ENCODE data around the gene SFRP5. TPM values are rescaled to one million over a fixed set of nuclear protein-coding genes. Genes with fewer than 3 reads are reported as not detected.

Gene SFRP5
- total RNA-seq, 1 donor from 2014 or later: 0.16 TPM

DNA sequence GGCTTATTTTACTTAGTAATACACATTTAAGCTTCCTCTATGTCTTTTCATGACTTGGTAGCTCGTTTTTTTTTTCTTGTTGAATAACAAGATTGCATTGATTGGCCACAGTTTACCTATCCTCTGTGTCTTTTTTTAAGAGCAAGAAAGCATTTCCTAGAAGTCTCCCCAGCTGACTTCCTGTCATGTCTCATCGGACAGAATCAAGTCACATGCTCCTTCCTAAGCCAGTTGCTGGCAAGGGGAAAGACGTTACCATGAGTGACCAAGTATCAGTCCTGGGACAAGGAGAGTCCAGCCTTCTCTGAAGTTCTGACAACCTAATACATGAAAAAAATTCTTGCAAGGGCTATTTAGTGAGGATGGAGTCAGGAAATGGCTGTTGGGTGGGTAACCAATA lies 24.9 kb upstream of the SFRP5 start:
- TF ChIP-seq CTCF (IDR thresholded peaks at IDR 0.05; ENCODE audit: insufficient read depth, low read depth, low read length): no peak
- TF ChIP-seq EZH2 (IDR thresholded peaks at IDR 0.05; ENCODE audit: insufficient read depth, low read length): no peak
- Histone ChIP-seq H3K9ac (ENCODE audit: low read length) (no peak overlapping the region), H3K27me3 (ENCODE audit: insufficient read depth, low read length) (peaks cover 9% of the 10 kb centered on the region), H4K20me1 (ENCODE audit: insufficient read depth, low read length) (no peaks in the 10 kb centered on the region), H3K9me3 (ENCODE audit: insufficient read depth, low read depth, low read length) (peaks cover 4% of the 10 kb centered on the region), H3K4me3 (ENCODE audit: insufficient read depth, low read depth, low read length) (no peak overlapping the region), H2AFZ (ENCODE audit: low read depth, low read length) (no peak overlapping the region), H3K36me3 (ENCODE audit: insufficient read depth, low read length) (no peaks in the 10 kb centered on the region), H3K27ac (ENCODE audit: low read depth, low read length) (no peak overlapping the region), H3K4me2 (ENCODE audit: low read length) (no peak overlapping the region), H3K79me2 (ENCODE audit: insufficient read depth, low read length) (no peaks in the 10 kb centered on the region), H3K4me1 (ENCODE audit: insufficient read depth, low read length) (no peaks in the 10 kb centered on the region)
- FAIRE-seq (no peak), DNase-seq (ENCODE audit: low read depth) (no peak)
- no peak overlapping the region for H3K27ac Mint-ChIP-seq (ENCODE audit: unreplicated experiment)
- H3K36me3 Mint-ChIP-seq (ENCODE audit: low read depth, unreplicated experiment): peaks cover 3% of the 10 kb centered on the region
- H3K9me3 Mint-ChIP-seq (ENCODE audit: unreplicated experiment): peaks cover 18% of the 10 kb centered on the region
- peaks cover 27% of the 10 kb centered on the region for H3K27me3 Mint-ChIP-seq (ENCODE audit: low read depth, unreplicated experiment)
- no peak overlapping the region for H3K4me3 Mint-ChIP-seq (ENCODE audit: unreplicated experiment)
- no peaks in the 10 kb centered on the region for H3K4me1 Mint-ChIP-seq (ENCODE audit: low read depth, unreplicated experiment)

DNA sequence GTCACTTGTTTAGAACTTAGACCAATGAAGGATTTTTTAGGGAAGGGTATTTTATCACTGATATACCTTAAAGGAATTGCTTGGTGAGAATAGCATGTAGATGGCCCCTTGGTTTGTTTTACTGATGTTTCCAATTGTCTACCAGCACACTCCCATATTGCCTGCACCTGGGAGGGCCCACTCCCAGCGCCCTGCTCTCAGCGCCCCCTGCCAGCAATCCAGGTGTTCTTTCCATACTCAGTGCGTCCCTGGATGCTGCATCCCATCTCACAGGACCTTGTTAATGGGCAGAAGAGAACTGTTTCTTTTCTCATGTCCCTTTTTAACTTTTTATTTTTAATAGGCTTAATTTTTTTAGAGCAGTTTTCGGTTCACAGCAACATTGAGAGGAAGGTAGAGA lies 24.1 kb upstream of the SFRP5 start:
- no peaks in the 10 kb centered on the region for H3K36me3 ChIP-seq (ENCODE audit: insufficient read depth, low read length)
- H3K9me3 ChIP-seq (ENCODE audit: insufficient read depth, low read depth, low read length): peaks cover 4% of the 10 kb centered on the region
- H4K20me1 ChIP-seq (ENCODE audit: insufficient read depth, low read length): no peaks in the 10 kb centered on the region
- H3K4me1 ChIP-seq (ENCODE audit: insufficient read depth, low read length): no peaks in the 10 kb centered on the region
- H3K4me2 ChIP-seq (ENCODE audit: low read length): no peak overlapping the region
- H3K27me3 ChIP-seq (ENCODE audit: insufficient read depth, low read length): peaks cover 13% of the 10 kb centered on the region
- H3K4me3 Mint-ChIP-seq (ENCODE audit: unreplicated experiment): no peak overlapping the region
- no peak for TF ChIP-seq EZH2 (IDR thresholded peaks at IDR 0.05; ENCODE audit: insufficient read depth, low read length)
- TF ChIP-seq CTCF (IDR thresholded peaks at IDR 0.05; ENCODE audit: insufficient read depth, low read depth, low read length): no peak
- no peaks in the 10 kb centered on the region for H3K4me1 Mint-ChIP-seq (ENCODE audit: low read depth, unreplicated experiment)
- H3K79me2 ChIP-seq (ENCODE audit: insufficient read depth, low read length): no peaks in the 10 kb centered on the region
- no peak overlapping the region for H3K27ac Mint-ChIP-seq (ENCODE audit: unreplicated experiment)
- no peak overlapping the region for H3K27ac ChIP-seq (ENCODE audit: low read depth, low read length)
- FAIRE-seq (no peak), DNase-seq (ENCODE audit: low read depth) (no peak)
- H3K9ac ChIP-seq (ENCODE audit: low read length): no peak overlapping the region
- peaks cover 18% of the 10 kb centered on the region for H3K9me3 Mint-ChIP-seq (ENCODE audit: unreplicated experiment)
- no peak overlapping the region for H3K4me3 ChIP-seq (ENCODE audit: insufficient read depth, low read depth, low read length)
- peaks cover 3% of the 10 kb centered on the region for H3K36me3 Mint-ChIP-seq (ENCODE audit: low read depth, unreplicated experiment)
- peaks cover 31% of the 10 kb centered on the region for H3K27me3 Mint-ChIP-seq (ENCODE audit: low read depth, unreplicated experiment)
- no peak overlapping the region for H2AFZ ChIP-seq (ENCODE audit: low read depth, low read length)

DNA sequence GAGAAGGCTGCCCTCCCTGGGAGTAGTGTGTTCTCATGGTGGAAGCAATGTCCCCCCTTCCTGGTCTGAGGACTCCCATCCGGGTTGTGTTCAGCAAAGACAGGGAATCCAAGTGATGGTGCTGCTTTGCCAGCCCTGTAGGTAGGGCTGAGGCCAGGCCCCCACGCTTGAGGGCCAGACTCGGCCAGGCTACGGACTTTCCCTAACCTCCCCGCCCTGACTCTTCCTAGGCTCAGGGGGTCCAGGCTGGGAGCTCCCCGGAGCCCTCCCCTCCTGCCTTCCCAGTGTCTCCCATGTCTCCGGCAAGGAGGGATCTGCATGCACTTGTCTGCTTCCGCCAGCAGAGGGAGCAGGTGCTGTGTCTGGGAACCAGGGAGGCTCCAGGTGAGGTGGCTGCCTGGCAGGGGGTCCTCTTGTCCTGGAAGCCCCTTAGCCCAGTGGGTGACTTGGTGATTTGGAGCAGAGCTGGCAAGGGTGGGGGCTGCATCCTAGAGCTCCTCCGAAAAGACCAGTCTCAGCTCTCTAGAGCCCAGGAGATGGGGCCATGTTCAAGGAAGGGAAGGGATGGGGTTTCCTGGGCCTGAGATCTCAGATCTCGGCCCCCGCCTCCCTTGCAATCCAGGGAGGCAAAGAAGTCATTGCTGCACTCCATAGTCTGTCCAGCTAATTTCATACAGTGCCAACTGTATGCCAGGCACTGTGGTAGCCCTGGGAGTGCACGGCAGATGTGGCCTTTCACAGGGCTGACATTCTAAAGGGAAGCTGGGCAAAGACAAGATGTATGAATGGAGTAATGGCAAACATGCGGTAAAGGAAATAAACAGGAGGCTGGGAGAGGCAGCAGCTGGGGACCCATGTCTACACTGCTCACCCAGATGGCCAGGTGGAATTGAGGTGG lies 20.3 kb upstream of the SFRP5 start:
- Histone ChIP-seq H3K27ac (ENCODE audit: low read depth, low read length) (no peak overlapping the region), H3K4me2 (ENCODE audit: low read length) (no peak overlapping the region), H3K27me3 (ENCODE audit: insufficient read depth, low read length) (peaks cover 18% of the 10 kb centered on the region), H3K36me3 (ENCODE audit: insufficient read depth, low read length) (no peaks in the 10 kb centered on the region), H3K4me1 (ENCODE audit: insufficient read depth, low read length) (no peaks in the 10 kb centered on the region), H3K4me3 (ENCODE audit: insufficient read depth, low read depth, low read length) (no peak overlapping the region), H4K20me1 (ENCODE audit: insufficient read depth, low read length) (no peaks in the 10 kb centered on the region), H3K79me2 (ENCODE audit: insufficient read depth, low read length) (no peaks in the 10 kb centered on the region), H3K9me3 (ENCODE audit: insufficient read depth, low read depth, low read length) (no peaks in the 10 kb centered on the region), H2AFZ (ENCODE audit: low read depth, low read length) (no peak overlapping the region), H3K9ac (ENCODE audit: low read length) (no peak overlapping the region)
- H3K9me3 Mint-ChIP-seq (ENCODE audit: unreplicated experiment): peaks cover 3% of the 10 kb centered on the region
- H3K27ac Mint-ChIP-seq (ENCODE audit: unreplicated experiment): no peak overlapping the region
- peaks cover 3% of the 10 kb centered on the region for H3K36me3 Mint-ChIP-seq (ENCODE audit: low read depth, unreplicated experiment)
- DNase-seq (ENCODE audit: low read depth): no peak
- H3K4me1 Mint-ChIP-seq (ENCODE audit: low read depth, unreplicated experiment): no peaks in the 10 kb centered on the region
- TF ChIP-seq CTCF (IDR thresholded peaks at IDR 0.05; ENCODE audit: insufficient read depth, low read depth, low read length) (peak; percentile 69), EZH2 (IDR thresholded peaks at IDR 0.05; ENCODE audit: insufficient read depth, low read length) (no peak)
- peaks cover 22% of the 10 kb centered on the region for H3K27me3 Mint-ChIP-seq (ENCODE audit: low read depth, unreplicated experiment)
- H3K4me3 Mint-ChIP-seq (ENCODE audit: unreplicated experiment): no peak overlapping the region
- FAIRE-seq: no peak

Data from astrocyte (in vitro differentiated cells and primary cell).